ENCODE results near the gene UFC1.
A peak's percentile ranks its signal among the peaks of the same experiment; 100 is the strongest.

UFC1 gene

GRCh38 chr1:161172349-161172748, 18.6 kb downstream of the UFC1 start:
- no peak for DNase-seq

- DNase-seq: no peak
These were observed 19.1 kb downstream of the UFC1 start for GRCh38 chr1:161172776-161173376.

GRCh38 chr1:161173711-161174110, 19.9 kb downstream of the UFC1 start:
- DNase-seq: no peak

- DNase-seq: no peak
These were observed 21.1 kb downstream of the UFC1 start for GRCh38 chr1:161174911-161175310.

- no peak for DNase-seq
These were observed 22.1 kb downstream of the UFC1 start for GRCh38 chr1:161175771-161176453.

- DNase-seq: no peak
These were observed 22.8 kb downstream of the UFC1 start for GRCh38 chr1:161176468-161177111.

GRCh38 chr1:161177112-161177935, 23.5 kb downstream of the UFC1 start, which contains the start of gene B4GALT3:
TSS of gene B4GALT3 (minus strand) at chr1:161177507. CDS start at chr1:161176060, 1,447 bp downstream.
- DNase-seq: peak; percentile 100

- DNase-seq: no peak
These were observed 24.1 kb downstream of the UFC1 start for GRCh38 chr1:161177936-161178244.

GRCh38 chr1:161179698-161180097, 25.9 kb downstream of the UFC1 start:
- no peak for DNase-seq

GRCh38 chr1:161180639-161181038, 26.9 kb downstream of the UFC1 start:
- no peak for DNase-seq

GRCh38 chr1:161182214-161182613, 28.4 kb downstream of the UFC1 start:
- DNase-seq: peak; percentile 76

- peak; percentile 79 for DNase-seq
These were observed 31.5 kb downstream of the UFC1 start for GRCh38 chr1:161185282-161185682.

- DNase-seq: no peak
These were observed 32.0 kb downstream of the UFC1 start for GRCh38 chr1:161185732-161186311.

GRCh38 chr1:161187311-161187710, 33.5 kb downstream of the UFC1 start:
- DNase-seq: no peak

- DNase-seq: no peak
These were observed 34.6 kb downstream of the UFC1 start for GRCh38 chr1:161188381-161188780.

GRCh38 chr1:161189036-161189435, 35.3 kb downstream of the UFC1 start:
- DNase-seq: no peak

- no peak for DNase-seq
These were observed 37.3 kb downstream of the UFC1 start for GRCh38 chr1:161190962-161191521.

GRCh38 chr1:161191971-161192370, 38.2 kb downstream of the UFC1 start:
- no peak for DNase-seq

- DNase-seq: peak; percentile 81
These were observed 39.0 kb downstream of the UFC1 start for GRCh38 chr1:161192476-161193465.

- no peak for DNase-seq
These were observed 39.9 kb downstream of the UFC1 start for GRCh38 chr1:161193561-161194235.

- DNase-seq: no peak
These were observed 41.4 kb downstream of the UFC1 start for GRCh38 chr1:161195171-161195570.
